Lower leg skin (tissue), 3 donors: ENCODE data around the gene GEMIN7.

Source experiments
- POLR2A ChIP-seq, 2 donors: fragments of 450-650 bp; IDR thresholded peaks; one replicate each; pipeline ENCODE4 v1.6.1; 2016 to 2017; ENCODE audit warnings: antibody characterized with exemption in 2 of 2, mild to moderate bottlenecking in 1 of 2, moderate library complexity in 1 of 2
- TF ChIP-seq, protein P1 (sequence below), 3 donors: fragments of 450-650 bp; IDR thresholded peaks; one replicate each; pipeline ENCODE4 v1.5.1; 2016; ENCODE audit warnings: antibody characterized with exemption in 3 of 3, mild to moderate bottlenecking in 3 of 3, moderate library complexity in 2 of 3

DNA sequence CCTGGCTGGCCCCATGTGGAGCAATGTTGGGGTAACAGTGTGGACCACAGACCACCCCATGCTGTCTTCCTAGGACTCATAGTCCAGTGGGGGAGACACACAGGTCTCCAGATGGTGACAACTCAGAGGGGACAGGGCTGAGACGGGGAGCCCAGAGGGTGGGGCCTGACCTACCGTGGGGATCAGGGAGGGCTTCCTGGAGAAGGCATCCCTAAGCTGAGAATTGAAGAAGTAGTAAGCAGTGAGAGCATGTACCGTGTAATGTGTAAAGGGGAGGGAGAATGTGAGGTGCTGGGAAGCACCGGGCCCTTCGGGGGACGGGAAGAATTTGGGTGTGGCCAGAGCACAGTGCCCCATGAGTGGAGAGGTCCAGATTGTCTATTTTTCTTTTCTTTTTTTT lies 45.0 kb downstream of the GEMIN7 start:
- TF ChIP-seq, protein P1, sequence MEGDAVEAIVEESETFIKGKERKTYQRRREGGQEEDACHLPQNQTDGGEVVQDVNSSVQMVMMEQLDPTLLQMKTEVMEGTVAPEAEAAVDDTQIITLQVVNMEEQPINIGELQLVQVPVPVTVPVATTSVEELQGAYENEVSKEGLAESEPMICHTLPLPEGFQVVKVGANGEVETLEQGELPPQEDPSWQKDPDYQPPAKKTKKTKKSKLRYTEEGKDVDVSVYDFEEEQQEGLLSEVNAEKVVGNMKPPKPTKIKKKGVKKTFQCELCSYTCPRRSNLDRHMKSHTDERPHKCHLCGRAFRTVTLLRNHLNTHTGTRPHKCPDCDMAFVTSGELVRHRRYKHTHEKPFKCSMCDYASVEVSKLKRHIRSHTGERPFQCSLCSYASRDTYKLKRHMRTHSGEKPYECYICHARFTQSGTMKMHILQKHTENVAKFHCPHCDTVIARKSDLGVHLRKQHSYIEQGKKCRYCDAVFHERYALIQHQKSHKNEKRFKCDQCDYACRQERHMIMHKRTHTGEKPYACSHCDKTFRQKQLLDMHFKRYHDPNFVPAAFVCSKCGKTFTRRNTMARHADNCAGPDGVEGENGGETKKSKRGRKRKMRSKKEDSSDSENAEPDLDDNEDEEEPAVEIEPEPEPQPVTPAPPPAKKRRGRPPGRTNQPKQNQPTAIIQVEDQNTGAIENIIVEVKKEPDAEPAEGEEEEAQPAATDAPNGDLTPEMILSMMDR (IDR thresholded peaks at IDR 0.05): no peak
- TF ChIP-seq POLR2A (IDR thresholded peaks at IDR 0.05): no peak
